Suprapubic skin (tissue), 4 donors: ENCODE data around the gene GARS1.

Experiments used
- EP300 ChIP-seq: sonication (generic); formaldehyde crosslinking; IDR thresholded peaks from one replicate; pipeline ENCODE4 v1.6.1; 2017; ENCODE audit warnings: antibody characterized with exemption
- POLR2AphosphoS5 ChIP-seq, 3 donors: sonication (generic); formaldehyde crosslinking; IDR thresholded peaks; one replicate each; pipeline ENCODE4 v1.6.1; 2017; ENCODE audit warnings: antibody characterized with exemption in 3 of 3
- TF ChIP-seq, protein P1 (sequence below), 2 donors: fragments of 200-600 bp in 1 of 2; fragments of 450-650 bp in 1 of 2; sonication (generic) in 1 of 2; IDR thresholded peaks; one replicate each; pipeline ENCODE4 v1.5.1; 2016 to 2019; ENCODE audit warnings: antibody characterized with exemption in 2 of 2, mild to moderate bottlenecking in 1 of 2, moderate library complexity in 1 of 2

DNA sequence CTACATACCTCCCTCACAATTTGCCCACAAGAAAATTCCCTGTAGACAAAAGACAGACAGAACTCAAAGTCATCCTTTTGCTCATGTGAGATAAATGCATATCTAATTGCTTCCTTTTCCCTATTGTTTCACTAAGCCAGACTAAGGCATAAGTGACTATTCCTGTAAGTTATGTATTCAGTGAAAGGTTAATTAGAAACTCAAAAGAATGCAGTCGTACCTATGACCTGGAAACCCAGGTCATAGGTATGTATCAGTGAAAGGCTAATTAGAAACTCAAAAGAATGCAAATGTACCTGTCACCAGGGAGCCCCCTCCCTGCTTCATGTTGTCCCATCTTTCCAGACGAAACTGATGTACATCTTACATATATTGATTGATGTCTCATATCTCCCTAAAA is 10.3 kb upstream of the GARS1 start:
- TF ChIP-seq, protein P1, sequence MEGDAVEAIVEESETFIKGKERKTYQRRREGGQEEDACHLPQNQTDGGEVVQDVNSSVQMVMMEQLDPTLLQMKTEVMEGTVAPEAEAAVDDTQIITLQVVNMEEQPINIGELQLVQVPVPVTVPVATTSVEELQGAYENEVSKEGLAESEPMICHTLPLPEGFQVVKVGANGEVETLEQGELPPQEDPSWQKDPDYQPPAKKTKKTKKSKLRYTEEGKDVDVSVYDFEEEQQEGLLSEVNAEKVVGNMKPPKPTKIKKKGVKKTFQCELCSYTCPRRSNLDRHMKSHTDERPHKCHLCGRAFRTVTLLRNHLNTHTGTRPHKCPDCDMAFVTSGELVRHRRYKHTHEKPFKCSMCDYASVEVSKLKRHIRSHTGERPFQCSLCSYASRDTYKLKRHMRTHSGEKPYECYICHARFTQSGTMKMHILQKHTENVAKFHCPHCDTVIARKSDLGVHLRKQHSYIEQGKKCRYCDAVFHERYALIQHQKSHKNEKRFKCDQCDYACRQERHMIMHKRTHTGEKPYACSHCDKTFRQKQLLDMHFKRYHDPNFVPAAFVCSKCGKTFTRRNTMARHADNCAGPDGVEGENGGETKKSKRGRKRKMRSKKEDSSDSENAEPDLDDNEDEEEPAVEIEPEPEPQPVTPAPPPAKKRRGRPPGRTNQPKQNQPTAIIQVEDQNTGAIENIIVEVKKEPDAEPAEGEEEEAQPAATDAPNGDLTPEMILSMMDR (IDR thresholded peaks at IDR 0.05): no peak
- no peak for TF ChIP-seq EP300
- TF ChIP-seq POLR2AphosphoS5 (IDR thresholded peaks at IDR 0.05): no peak
